GM12875 (cell line): Measurements from ENCODE around the gene IGSF21.

Experiments
- H3K4me3 ChIP-seq: one replicate; pipeline ENCODE4 v1.5.1; 2011; ENCODE audit warnings: low read depth, low read length, control low read depth
- TF ChIP-seq, protein P1 (sequence below): IDR thresholded peaks from 2 replicates; pipeline ENCODE4 v1.5.1; 2011; ENCODE audit warnings: low read depth, mild to moderate bottlenecking, control low read depth, inconsistent platforms, low read length, moderate library complexity, borderline replicate concordance; ENCODE audit not compliant: insufficient read depth

IGSF21 gene

DNA sequence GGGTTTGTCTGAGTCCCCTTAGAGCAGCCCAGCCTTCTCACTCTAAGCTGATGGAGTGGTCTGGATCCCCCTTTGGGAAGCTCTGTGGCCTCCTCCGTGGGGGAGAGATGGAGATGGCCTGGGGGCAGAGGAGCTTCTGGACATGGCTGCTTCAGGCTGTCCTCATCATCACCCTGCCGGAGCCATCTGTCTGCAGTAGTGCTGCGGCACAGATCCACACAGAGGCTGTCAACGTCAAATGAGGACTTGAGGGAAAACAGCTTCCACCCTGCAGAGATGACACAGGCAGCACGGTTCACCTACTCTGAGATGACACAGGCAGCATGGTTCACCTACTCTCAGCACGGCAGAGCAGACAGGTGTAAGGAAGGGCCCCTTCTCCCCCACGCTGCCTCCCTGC lies 134.3 kb downstream of the IGSF21 start:
- H3K4me3 ChIP-seq, result no peak overlapping the region
- TF ChIP-seq, protein P1, sequence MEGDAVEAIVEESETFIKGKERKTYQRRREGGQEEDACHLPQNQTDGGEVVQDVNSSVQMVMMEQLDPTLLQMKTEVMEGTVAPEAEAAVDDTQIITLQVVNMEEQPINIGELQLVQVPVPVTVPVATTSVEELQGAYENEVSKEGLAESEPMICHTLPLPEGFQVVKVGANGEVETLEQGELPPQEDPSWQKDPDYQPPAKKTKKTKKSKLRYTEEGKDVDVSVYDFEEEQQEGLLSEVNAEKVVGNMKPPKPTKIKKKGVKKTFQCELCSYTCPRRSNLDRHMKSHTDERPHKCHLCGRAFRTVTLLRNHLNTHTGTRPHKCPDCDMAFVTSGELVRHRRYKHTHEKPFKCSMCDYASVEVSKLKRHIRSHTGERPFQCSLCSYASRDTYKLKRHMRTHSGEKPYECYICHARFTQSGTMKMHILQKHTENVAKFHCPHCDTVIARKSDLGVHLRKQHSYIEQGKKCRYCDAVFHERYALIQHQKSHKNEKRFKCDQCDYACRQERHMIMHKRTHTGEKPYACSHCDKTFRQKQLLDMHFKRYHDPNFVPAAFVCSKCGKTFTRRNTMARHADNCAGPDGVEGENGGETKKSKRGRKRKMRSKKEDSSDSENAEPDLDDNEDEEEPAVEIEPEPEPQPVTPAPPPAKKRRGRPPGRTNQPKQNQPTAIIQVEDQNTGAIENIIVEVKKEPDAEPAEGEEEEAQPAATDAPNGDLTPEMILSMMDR, result no peak

DNA sequence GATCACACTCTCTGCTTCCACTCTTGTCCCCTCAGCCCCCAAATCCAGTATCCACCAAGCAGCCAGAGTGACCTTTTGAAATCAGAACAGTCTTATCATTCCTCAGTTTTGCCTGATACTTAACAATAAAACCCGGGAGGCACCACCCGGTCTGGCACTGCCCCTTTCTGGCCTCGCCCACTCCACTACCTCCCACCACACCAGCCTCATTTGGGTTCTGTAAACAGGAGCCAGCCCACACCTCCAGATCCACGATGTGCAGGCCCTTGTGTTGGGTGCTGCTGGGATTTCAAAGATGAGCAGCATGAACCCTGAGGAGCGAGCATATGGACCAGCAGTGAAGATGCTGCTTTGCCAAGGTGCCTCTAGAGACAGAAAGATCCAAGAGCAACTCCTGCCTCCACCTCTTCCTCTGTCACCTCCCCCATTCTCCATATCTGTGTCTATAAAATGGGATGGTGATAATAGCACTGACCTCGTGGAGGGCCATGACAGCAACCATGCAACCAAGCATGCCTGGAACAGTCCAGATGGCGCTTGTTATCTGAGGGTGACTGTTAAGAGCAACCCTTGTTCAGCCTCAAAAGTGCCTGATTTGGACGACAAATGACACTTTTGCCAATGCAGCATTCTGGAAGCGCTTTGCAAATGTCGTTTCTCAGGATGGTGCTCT lies 136.0 kb downstream of the IGSF21 start:
- TF ChIP-seq, protein P1, result no peak
- H3K4me3 ChIP-seq, result no peak overlapping the region

DNA sequence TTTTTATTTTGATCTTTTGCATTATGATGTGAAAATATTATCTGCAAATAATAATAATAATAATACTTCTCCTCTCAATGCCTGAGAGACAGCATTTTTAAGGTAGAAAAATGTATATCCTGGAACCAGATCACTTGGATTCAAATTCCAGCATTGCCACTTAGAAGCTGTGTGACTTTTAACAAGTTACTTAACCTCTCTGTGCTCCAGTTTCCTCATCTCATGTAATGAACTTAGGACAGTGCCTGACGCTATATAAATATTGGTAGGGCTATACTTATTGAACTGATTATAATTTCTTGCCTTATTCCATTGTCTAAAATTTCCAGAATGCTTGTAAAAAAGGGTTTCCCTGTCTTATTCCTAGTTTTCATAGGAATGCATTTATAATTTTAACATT lies 137.2 kb downstream of the IGSF21 start:
- H3K4me3 ChIP-seq, result no peak overlapping the region
- TF ChIP-seq, protein P1, result no peak

DNA sequence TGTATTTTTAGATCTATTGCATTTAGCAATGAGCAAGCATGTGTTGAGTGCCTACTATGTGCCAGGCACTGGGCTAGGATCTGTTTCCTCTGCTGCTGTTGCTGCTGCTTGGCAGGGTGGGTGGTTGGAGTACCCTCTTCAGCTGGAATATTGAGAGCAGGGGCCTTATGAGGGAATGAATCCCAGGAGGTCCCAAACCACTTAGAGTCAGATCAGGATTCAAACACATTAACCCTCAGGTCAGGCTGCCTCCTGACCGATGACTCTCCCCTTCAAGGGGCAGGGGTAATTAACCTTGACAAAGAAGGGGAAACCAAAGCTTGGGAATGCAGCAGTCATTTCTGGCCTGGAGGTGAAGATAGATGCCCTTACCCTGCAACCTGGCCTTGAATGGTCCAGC lies 138.0 kb downstream of the IGSF21 start:
- no peak overlapping the region for H3K4me3 ChIP-seq
- TF ChIP-seq, protein P1, result no peak

DNA sequence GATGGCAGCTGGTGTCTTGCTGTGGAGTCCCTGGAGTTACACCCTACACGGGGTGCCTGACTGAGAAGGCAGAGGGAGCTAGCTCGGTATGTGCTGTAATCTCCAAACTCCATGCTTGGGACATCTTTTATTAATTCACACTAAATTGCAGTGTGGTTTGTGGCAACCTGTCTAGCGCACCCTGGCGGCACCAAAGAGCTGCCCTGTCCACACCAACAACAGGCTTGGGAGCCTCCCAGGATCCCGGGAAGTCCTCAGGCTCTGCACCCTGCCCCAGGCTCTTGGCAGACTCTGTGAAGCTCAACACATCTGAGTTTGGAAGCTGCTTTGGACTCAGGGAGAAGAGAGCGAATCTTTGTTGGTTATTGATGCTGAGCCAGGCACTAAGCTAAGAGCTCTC lies 138.9 kb downstream of the IGSF21 start:
- TF ChIP-seq, protein P1, result peak; percentile 34; the same call in 1 of the 2 replicates
- H3K4me3 ChIP-seq, result no peak overlapping the region

DNA sequence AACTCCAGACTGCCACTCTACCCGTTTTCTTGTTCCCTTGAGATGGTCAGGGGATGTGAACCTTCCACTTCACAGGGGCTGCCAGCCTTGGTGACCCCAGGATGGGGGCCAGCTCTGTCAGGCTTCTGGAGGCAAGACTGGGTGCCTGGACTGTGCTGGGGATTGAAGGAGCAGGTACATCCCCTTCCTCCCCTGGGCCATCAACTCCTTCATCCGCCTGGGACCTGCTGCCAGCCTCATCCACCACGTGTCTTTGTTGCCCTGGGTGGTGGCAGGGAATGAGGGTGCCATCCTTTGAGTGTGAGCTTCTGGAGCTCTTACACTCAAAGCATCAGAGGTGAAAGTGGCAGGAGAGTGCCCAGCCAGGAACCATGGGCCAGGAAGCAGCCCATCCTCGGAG lies 139.6 kb downstream of the IGSF21 start:
- TF ChIP-seq, protein P1, result no peak
- H3K4me3 ChIP-seq, result no peak overlapping the region

DNA sequence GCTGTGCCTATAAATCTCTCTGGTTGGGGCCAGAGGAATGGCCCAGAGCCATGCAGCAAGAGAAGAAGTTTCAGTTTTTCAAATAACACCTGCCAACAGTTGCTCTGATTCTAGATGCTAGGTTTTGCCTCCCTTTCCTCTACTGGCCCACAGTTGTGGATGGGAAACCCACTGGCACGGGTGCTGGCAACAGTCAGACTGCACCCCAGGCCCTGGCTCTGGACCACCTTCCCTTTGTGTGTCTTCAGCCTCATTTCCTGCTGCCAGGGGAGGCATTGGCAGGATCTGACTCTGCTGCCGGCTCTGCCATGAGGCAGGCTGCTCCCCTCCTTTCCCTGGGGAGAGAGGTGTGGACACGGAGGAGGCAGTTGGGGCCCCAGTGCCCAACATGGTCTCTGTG lies 142.0 kb downstream of the IGSF21 start:
- no peak overlapping the region for H3K4me3 ChIP-seq
- TF ChIP-seq, protein P1, result no peak
